Umbilical cord (tissue), 2 donors: Measurements from ENCODE around the gene PLEKHG4B. TPM values are rescaled to one million over a fixed set of nuclear protein-coding genes. Genes with fewer than 3 reads are reported as not detected.
A peak's percentile ranks its signal among the peaks of the same experiment; 100 is the strongest.
"Not testable (repeated sequence)": the region's sequence is repeated elsewhere in the genome, so short reads cannot be mapped to it uniquely, and the experiment has no call there.

ENCODE experiments used
- DNase-seq: peaks from one replicate; pipeline ENCODE4 v3.0.0-alpha.2; 2015; ENCODE audit warnings: low spot score
- total RNA-seq: library from RNA; depleted of rRNA; stranded (reverse); fragments of >200 nt; gene quantifications from one replicate; pipeline ENCODE4 v1.2.3, GENCODE V29; 2014; ENCODE audit warnings: low replicate concordance; ENCODE audit not compliant: insufficient read depth

Gene PLEKHG4B, protein sequence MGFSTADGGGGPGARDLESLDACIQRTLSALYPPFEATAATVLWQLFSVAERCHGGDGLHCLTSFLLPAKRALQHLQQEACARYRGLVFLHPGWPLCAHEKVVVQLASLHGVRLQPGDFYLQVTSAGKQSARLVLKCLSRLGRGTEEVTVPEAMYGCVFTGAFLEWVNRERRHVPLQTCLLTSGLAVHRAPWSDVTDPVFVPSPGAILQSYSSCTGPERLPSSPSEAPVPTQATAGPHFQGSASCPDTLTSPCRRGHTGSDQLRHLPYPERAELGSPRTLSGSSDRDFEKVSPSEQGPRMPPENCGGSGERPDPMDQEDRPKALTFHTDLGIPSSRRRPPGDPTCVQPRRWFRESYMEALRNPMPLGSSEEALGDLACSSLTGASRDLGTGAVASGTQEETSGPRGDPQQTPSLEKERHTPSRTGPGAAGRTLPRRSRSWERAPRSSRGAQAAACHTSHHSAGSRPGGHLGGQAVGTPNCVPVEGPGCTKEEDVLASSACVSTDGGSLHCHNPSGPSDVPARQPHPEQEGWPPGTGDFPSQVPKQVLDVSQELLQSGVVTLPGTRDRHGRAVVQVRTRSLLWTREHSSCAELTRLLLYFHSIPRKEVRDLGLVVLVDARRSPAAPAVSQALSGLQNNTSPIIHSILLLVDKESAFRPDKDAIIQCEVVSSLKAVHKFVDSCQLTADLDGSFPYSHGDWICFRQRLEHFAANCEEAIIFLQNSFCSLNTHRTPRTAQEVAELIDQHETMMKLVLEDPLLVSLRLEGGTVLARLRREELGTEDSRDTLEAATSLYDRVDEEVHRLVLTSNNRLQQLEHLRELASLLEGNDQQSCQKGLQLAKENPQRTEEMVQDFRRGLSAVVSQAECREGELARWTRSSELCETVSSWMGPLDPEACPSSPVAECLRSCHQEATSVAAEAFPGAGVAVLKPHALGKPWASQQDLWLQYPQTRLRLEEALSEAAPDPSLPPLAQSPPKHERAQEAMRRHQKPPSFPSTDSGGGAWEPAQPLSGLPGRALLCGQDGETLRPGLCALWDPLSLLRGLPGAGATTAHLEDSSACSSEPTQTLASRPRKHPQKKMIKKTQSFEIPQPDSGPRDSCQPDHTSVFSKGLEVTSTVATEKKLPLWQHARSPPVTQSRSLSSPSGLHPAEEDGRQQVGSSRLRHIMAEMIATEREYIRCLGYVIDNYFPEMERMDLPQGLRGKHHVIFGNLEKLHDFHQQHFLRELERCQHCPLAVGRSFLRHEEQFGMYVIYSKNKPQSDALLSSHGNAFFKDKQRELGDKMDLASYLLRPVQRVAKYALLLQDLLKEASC (N-terminal part only)
- total RNA-seq, result 3.1 TPM

DNA sequence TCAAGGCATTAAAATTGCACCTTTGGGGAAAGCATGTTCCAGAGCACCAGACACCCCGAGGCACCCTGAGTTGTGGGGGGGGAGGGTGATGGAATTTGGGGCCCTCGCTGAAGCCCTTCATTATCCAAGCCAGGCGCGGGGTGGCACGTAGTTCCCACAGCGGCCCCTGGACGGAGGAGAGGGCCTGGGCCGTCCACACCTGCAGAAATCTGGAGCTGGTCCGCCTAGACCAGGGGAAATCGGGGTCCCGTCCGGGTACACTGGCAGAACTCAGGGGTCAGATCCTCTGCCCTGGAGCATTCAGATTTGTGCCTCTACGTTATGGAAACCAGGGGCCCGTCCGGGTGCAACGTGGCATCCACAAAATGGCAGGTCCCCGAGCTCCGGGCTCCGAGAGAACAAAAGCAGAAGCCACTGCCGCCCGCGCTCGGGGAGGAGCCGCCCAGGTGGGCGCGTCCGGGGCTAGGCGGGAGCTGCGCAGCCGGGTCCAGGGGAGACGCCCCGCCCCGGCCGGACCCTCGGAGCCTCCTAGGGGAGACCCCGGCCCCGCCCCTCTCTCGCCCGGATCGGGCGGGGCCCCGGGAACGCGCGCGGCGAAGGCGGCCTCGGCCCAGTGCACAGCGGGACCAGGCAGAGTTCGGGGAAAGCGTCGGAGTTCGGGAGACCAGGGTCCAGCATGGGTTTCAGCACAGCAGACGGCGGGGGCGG, at the start of gene PLEKHG4B:
TSS of gene PLEKHG4B (plus strand) at position 613 of the 708 bp plus-strand sequence. CDS start at position 677, 64 bp downstream.
- DNase-seq, result peak; percentile 43

DNA sequence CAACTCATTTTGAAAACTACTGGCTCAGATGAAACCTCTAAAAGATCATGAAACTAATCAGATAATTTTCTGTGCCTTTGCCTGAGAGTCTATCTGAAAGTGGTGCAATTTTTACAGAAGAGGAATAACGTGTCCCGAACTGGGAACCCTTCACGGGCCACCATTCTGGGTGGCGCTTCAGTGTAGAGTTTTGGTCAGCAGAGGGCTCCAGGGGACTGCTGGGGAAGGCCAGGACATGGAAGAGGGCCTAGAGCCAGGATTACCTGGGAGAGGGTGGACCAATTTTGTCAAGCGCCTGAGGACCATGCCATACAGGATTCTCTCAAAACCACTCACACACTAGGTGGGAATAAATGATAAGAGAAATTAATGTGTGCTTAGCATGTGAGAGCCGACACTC, 49.7 kb upstream of the PLEKHG4B start:
- DNase-seq, result no peak

DNA sequence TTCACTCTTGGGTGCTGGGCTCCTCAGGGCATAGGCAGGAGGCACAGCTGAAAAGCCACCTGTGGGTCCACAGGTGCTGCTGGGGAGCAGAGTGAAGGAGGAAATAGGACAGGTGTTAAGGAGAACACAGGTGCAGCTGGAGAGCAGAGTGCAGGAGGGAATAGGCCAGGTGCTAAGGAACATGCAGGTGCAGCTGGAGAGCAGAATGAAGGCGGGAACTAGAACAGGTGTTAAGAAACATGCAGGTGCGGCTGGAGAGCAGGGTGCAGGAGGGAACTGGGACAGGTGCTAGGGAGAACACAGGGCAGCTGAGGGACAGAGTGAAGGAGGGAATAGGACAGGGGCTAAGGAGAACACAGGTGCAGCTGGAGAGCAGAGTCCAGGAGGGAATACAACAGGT, 43.8 kb upstream of the PLEKHG4B start:
- DNase-seq, result no peak

DNA sequence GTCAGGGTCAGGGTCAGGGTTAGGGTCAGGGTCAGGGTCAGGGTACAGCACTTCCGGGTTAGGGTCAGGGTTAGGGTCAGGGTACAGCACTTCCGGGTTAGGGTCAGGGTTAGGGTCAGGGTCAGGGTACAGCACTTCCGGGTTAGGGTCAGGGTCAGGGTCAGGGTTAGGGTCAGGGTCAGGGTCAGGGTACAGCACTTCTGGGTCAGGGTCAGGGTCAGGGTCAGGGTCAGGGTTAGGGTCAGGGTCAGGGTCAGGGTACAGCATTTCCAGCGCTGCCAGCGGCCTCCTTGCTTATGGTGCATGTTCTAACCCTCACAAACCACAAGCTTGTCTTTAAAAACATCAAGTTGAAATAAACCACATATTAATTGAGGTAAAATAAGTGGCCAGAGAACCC, 42.4 kb upstream of the PLEKHG4B start:
- not testable (repeated sequence) for DNase-seq

DNA sequence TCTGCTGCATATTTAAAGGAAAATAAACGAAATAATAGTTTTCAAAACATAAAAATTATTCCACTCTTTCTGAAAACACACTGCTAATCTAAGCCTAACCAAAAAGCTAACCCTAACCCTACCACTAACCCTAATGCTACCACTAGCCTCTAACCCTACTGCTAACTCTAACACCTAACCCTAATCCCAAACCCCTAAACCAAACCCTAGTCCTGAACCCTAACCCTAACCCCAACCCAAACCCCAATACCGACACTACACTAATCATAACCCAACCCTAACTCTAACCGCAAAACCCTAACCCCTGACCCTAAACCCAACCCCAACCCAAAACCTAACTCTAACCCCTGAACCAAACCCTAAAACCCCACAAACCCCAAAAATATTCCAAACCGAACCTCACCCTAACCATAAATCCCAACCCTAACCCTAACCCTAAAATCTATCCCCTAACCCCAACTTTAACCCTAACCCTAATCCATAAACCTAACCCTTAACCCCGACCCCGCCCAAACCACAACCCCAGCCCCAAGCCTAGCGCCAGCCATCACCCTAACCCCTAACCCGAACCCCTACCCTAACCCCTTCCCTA, 41.9 kb upstream of the PLEKHG4B start:
- no peak for DNase-seq

DNA sequence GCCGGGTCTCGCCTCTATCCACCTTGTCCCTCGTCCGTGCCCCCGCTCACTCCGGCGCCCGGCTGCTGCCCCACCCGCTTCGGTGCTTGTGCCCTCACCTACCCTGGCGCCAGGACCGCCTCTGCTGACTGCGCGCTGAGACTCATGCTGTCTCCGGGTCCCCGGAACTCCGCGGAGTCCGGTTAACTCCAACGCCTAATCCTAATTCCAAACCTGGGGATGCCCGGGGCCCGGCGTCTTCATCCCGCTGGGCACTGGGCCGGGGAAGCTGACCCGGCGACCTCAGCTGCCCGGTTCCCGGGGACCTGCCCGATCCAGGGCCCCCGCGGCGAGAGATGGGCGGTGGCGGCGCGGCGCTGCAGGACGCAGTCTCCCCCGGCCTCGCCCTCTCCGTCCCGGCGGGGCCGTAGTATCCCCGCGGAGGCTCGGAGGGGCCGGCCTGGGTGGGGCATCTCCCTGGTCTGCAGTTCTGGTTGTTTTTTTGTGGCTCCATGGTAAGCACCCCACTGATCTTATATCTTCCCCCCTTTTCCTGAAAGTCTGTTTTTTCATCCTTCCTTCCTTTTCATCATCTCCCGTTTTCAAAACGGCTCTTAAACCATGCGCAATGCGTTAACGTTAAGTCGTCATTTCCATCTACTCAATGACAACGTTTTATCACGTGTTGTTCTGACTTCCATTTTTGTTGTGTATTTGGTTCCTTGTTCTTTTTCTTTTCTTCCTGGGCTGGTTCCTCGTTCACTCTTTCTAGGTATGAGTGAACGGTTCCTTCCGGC, 41.1 kb upstream of the PLEKHG4B start:
- DNase-seq, result no peak

DNA sequence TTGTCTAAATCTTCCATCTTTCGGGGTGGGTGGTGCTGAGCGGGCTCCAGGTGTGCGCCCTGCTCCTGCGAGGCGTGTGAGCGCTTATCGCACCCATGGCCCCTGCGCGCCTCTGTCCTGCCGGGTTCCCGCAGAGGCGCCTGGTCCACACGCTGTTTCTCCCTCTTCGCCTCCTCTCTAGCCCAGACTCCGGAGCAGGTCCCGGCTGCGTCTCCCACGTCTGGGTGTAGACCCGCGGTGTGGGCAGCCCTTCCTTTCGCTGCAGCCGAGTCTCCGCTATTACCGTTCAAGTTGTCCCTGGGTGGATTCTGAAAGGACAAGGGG, 40.5 kb upstream of the PLEKHG4B start:
- no peak for DNase-seq

DNA sequence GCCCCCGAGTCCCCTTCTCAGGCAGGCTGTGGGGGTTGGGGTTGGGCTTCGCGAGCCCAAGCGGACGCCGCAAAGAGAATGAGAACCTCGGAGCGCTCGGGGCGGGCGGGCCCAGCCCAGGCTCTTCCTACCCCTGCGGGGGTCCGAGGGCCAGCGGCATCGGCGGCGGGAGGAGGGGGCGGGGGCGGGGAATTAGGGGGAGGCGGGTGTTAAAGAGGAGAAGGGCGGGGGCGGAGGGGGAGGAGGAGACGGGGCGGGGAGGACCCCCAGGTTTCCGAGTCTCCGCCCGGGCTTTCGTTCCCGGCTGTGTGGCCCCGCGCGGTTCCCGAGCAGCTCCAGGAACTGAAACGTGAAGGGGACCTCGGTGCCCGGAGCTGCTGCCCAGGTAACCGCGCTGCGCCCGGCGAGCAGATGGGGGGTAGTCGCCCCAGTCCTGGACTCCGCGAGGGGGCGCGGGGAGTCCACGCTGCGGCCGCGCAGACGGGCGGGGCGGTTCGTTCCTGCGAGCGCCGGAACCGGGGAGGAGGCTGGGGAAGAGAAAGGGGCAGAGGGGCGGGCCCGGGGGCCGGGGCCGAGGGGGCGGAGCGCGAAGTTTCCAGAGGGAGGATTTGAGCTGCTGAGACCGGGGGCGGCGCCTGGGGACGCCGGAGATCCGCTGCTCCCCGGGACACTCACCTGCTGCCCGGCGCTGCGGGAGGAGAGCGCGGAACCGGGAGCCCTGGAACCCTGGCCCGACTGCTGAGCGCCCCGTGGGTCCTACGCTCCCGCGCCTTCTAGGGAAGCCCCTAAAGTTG, 38.4 kb upstream of the PLEKHG4B start:
- DNase-seq, result peak; percentile 44

DNA sequence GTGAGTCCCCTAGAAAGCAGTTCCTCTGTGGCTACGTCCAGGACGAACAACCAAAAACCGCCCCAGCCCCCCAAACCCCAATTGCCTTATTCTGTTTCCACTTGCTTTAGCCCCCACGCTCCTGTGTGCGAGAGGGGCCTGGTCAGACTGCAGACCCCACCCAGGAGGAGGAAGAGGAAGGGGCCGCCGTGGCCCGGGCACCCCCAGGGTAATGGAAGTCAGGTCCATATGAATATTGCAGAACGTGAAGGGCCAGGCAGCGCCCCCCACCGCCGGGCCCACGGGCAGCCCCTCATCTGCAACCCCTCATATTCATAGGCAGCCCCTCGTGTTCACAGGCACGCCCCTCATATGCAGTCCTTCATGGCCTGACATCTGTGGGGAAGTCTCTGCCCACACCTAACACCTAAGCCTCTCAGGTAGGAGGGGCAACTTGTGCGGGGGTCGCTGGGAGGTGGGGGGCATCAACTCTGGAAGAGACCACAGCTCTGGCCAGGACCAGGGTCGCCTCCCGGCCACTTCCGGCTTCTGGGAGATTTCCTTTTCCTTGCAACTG, 37.7 kb upstream of the PLEKHG4B start:
- no peak for DNase-seq

DNA sequence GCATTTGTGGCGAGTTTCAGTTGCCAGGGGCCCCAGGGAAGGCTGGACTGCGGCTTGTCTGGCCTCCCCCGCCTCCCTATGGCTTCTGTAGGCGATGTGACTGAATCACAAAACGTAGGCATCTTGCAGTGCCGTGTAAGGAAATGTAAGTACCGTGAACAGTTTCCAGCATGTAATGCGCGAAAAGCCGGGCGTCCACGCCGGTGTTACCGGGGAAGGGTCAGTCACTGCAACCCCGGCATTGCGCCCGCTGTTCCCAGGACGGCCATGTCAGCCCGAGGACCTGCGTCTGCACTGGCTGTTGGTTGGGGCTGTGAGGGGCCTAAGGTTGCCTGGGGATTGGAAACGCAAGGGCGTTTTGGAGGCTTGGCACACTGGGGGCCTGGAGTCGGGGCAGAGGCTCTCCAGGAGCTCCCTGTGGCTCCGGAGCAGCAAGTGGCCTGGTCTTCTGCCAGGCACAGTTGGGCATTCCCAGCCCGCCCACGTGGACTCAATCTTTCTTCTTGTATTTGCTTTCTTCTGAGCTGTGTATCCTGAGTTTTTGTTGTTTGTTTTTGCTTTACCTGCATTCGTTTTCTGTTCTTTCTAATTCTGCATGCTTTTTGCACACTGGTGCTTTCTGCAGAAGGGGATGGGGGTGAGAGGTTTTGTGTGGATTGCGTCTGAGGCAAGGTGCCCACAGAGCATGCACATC, 36.9 kb upstream of the PLEKHG4B start:
- no peak for DNase-seq

DNA sequence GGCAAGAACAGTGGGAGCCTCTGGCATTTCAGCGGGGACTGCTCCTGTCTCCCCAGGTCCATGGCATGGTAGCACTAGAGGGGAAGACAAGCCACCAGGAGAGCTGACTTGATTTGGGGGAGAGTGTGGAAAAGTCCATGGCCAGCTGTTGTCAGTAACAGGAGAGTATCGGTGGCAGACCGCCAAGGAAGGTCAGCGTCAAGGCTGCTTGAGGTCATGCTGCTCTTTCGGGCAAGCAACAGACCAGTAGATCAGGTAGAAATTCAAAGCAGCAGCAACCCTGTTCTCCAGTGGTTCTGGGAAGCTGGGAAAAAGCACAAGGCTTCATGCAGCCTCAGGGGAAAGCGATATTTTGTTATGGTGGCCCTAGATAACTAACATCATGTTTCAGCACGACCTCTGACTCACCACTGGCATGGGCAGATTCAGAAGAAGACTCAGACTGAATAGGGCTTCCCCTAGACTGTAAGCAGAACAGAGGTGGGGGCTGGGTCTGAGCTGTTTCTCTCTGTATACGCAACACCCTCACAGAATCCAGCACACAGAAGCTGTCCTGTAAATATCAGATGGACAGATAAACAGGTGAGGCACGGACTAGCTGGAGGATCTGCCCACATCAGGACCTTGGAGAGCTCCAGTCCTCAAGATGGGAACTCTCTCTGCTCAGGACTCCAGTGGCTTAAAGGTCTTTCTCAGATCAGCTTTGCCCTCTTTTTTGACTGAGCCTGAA, 35.2 kb upstream of the PLEKHG4B start:
- DNase-seq, result peak; percentile 34

DNA sequence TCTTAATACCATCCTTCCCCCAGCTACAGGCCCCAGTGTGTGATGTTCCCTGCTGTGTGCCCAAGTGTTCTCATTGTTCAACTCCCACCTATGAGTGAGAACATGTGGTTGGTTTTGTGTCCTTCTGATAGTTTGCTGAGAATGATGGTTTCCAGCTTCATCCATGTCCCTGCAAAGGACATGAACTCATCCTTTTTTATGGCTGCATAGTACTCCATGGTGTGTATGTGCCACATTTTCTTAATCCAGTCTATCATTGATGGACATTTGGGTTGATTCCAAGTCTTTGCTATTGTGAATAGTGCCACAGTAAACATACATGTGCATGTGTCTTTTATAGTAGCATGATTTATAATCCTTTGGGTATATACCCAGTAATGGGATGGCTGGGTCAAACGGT, 31.7 kb upstream of the PLEKHG4B start:
- not testable (repeated sequence) for DNase-seq

DNA sequence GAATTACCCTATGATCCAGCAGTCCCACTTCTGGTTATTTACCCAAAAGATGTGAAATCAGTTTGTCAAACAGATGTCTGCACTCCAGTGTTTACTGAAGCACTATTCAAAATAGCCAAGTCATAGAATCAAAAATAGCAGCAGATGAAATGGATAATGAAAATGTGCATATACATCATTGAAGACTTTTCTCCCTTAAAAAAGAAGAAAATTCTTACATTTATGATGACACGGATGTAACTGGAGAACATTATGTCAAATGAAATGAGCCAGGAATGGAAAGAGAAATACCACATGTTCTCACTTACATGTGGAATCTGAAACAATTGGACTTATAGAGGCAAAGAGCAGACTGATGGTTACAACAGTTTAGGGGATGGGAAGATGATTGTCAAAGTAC, 21.5 kb upstream of the PLEKHG4B start:
- no peak for DNase-seq

DNA sequence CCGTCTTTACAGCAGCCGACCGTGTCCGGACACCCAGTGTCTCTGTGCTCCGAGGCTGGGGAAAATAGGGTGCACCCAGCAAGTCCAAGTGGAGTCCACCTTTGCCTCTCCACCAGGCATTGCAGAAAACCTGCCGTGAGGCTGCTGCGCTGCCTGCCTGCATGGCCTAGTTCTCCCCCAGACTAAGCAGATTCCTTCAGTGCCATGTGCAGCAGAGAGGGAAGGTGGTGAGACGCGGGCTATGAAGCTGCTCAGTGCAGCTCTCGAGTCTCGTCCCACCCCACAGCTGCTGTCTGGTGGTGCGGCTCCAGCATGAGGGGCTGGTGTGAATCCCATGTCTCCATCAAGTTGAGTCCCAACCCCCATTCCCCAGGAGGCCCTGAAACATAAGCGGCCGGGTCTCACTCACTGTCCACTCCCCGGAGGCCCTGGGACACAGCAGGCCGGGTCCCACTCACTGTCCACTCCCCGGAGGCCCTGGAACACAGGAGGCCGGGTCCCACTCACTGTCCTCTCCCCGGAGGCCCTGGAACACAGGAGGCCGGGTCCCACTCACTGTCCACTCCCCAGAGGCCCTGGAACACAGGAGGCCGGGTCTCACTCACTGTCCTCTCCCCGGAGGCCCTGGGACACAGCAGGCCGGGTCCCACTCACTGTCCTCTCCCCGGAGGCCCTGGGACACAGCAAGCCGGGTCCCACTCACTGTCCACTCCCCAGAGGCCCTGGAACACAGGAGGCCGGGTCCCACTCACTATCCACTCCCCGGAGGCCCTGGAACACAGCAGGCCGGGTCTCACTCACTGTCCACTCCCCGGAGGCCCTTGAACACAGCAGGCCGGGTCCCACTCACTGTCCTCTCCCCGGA, 19.4 kb upstream of the PLEKHG4B start:
- not testable (repeated sequence) for DNase-seq

DNA sequence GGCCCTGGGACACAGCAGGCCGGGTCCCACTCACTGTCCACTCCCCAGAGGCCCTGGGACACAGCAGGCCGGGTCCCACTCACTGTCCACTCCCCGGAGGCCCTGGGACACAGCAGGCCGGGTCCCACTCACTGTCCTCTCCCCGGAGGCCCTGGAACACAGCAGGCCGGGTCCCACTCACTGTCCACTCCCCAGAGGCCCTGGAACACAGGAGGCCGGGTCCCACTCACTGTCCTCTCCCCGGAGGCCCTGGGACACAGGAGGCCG, 18.9 kb upstream of the PLEKHG4B start:
- DNase-seq, result not testable (repeated sequence)

DNA sequence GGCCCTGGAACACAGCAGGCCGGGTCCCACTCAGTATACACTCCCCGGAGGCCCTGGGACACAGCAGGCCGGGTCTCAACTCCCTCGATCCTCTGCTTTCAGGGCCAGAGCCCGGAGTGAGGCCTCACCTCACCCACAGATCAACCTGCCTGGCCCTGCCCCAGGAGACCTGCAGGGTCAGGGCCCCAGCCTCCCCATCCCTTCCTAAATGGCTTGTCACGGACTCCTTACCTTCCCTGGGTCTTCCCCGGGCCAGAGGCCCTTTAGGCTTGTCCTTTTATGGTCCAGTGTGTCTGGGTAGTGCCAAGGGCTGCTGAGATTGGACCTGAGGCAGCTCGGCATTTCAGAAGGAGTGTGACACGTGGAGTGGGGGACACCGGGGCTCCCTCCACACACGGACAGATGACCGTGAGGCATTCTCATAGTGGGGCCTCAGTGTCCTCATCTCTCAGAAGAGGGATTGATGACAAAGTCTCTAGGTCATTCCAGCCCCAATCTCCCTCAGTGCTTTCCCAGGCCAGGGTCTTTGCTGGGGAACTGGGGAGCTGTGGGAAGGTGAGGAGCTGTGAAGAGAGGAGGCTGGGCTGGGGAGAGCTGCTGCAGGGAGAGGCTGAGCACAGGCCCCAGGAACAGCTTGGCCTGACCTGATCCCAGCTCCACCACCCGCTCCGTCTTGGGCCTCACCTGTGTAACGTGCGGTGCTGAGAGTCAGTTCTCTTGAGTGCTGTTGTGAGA, 18.0 kb upstream of the PLEKHG4B start:
- no peak for DNase-seq
